HCT116 (cell line): ENCODE results near the gene EXD3. TPM values are rescaled to one million over a fixed set of nuclear protein-coding genes. Genes with fewer than 3 reads are reported as not detected.

ENCODE experiments used
- ATAC-seq: fragments of 200-7000 bp; cut with Tn5 transposase; 2 replicates; pipeline ENCODE4 v1.9.1; 2020; ENCODE audit warnings: mild to moderate bottlenecking, moderate library complexity
- BruUV-seq: library from RNA; stranded (reverse); fragments of 400-500 nt; replicated peaks from 2 replicates; lab custom pipeline; 2021; lab: Mats Ljungman, UMichigan
- CTCF ChIA-PET: fragments of 300-600 bp; sonication (Branson Sonifier 250); formaldehyde crosslinking; loops from one replicate; lab custom pipeline; 2021; ENCODE audit warnings: antibody characterized with exemption; lab: Charles Lee
- POLR2A ChIA-PET: fragments of 300-600, 350-600 bp; sonication (Branson Sonifier 250); formaldehyde crosslinking; loops from one replicate; lab custom pipeline; 2021; ENCODE audit warnings: antibody characterized with exemption; lab: Charles Lee
- RAD21 ChIA-PET, 2 experiments: fragments of 300-600 bp; sonication (Branson Sonifier 250); formaldehyde crosslinking; loops; one replicate each; lab custom pipeline; 2023; ENCODE audit warnings: low total read pairs in 2 of 2; ENCODE audit not compliant: uncharacterized antibody in 2 of 2, unreplicated experiment in 2 of 2, low non-redundant PET in 1 of 2; lab: Charles Lee
- DNase-seq: peaks from one replicate; pipeline ENCODE4 v3.0.0-alpha.2; 2010; ENCODE audit warnings: low read depth, low spot score
- H2AFZ ChIP-seq: fragments of 200-600 bp; shearing (Covaris generic), sonication (generic); 2 replicates; pipeline ENCODE4 v1.6.1; 2017; ENCODE audit warnings: low read depth, mixed run types, mixed read lengths, antibody characterized with exemption, low read length; ENCODE audit not compliant: poor library complexity, severe bottlenecking
- H3K27ac ChIP-seq: 2 replicates; pipeline ENCODE4 v1.5.1; 2012; ENCODE audit warnings: low read depth, low read length
- H3K27me3 ChIP-seq: fragments of 200-600 bp; sonication (generic); 2 replicates; pipeline ENCODE4 v1.6.1; 2016; ENCODE audit warnings: mixed run types, low read length, mixed read lengths; ENCODE audit not compliant: insufficient read depth
- H3K36me3 ChIP-seq, 2 experiments: fragments of 200-500 bp in 1 of 2; fragments of 200-600 bp in 1 of 2; sonication (Bioruptor generic) in 1 of 2; sonication (generic) in 1 of 2; 2 replicates each; pipeline versions ENCODE4 v1.5.1 to v1.6.1; 2014 to 2016; ENCODE audit warnings: low read length in 2 of 2, inconsistent platforms in 1 of 2, mixed read lengths in 1 of 2, mixed run types in 1 of 2; ENCODE audit not compliant: insufficient read depth in 2 of 2, control insufficient read depth in 1 of 2
- H3K4me1 ChIP-seq, 2 experiments: fragments of 200-600 bp in 1 of 2; sonication (generic) in 1 of 2; 2 replicates each; pipeline versions ENCODE4 v1.5.1 to v1.6.1; 2012 to 2017; ENCODE audit warnings: low read length in 2 of 2, inconsistent platforms in 1 of 2, mild to moderate bottlenecking in 1 of 2, mixed read lengths in 1 of 2, mixed run types in 1 of 2, moderate library complexity in 1 of 2; ENCODE audit not compliant: insufficient read depth in 2 of 2, control insufficient read depth in 1 of 2
- H3K4me2 ChIP-seq: fragments of 200-600 bp; sonication (generic); 2 replicates; pipeline ENCODE4 v1.6.1; 2017; ENCODE audit warnings: mixed run types, low read length, mixed read lengths
- H3K4me3 ChIP-seq, 2 experiments: fragments of 200-600 bp in 1 of 2; sonication (generic) in 1 of 2; replicated peaks in 1 of 2; 2 replicates each; pipeline ENCODE4 v1.5.1; 2011 to 2016; ENCODE audit warnings: low read length in 2 of 2, control low read depth in 1 of 2, low read depth in 1 of 2, mild to moderate bottlenecking in 1 of 2, mixed read lengths in 1 of 2, mixed run types in 1 of 2
- H3K79me2 ChIP-seq: fragments of 200-600 bp; sonication (generic); 2 replicates; pipeline ENCODE4 v1.6.1; 2017; ENCODE audit warnings: mild to moderate bottlenecking, mixed run types, low read length, moderate library complexity, mixed read lengths; ENCODE audit not compliant: insufficient read depth
- H3K9ac ChIP-seq: fragments of 200-600 bp; sonication (generic); 2 replicates; pipeline ENCODE4 v1.6.1; 2016; ENCODE audit warnings: low read length, mixed read lengths
- H3K9me2 ChIP-seq: fragments of 200-600 bp; sonication (generic), shearing (Covaris generic); 2 replicates; pipeline ENCODE4 v1.6.1; 2017; ENCODE audit warnings: mixed run types, mild to moderate bottlenecking, moderate library complexity; ENCODE audit not compliant: insufficient read depth
- H3K9me3 ChIP-seq, 2 experiments: fragments of 200-500 bp in 1 of 2; fragments of 200-600 bp in 1 of 2; sonication (Bioruptor generic) in 1 of 2; sonication (generic) in 1 of 2; 2 replicates each; pipeline ENCODE4 v1.6.1; 2014 to 2017; ENCODE audit warnings: low read length in 2 of 2, mixed read lengths in 2 of 2, inconsistent platforms in 1 of 2, low read depth in 1 of 2, mild to moderate bottlenecking in 1 of 2, mixed run types in 1 of 2, moderate library complexity in 1 of 2; ENCODE audit not compliant: control insufficient read depth in 1 of 2, insufficient read depth in 1 of 2
- H4K20me1 ChIP-seq: fragments of 200-600 bp; sonication (generic), shearing (Covaris generic); 2 replicates; pipeline ENCODE4 v1.6.1; 2017; ENCODE audit warnings: mixed run types, mild to moderate bottlenecking, moderate library complexity; ENCODE audit not compliant: insufficient read depth
- CBX3 ChIP-seq: IDR thresholded peaks from 2 replicates; pipeline ENCODE4 v1.6.1; 2012; ENCODE audit warnings: low read depth
- EGR1 ChIP-seq: IDR thresholded peaks from 2 replicates; pipeline ENCODE4 v1.6.1; 2012; ENCODE audit warnings: low read depth
- ELF1 ChIP-seq: IDR thresholded peaks from 2 replicates; pipeline ENCODE4 v1.6.1; 2012; ENCODE audit warnings: low read depth, borderline replicate concordance
- EZH2 ChIP-seq: fragments of 200-600 bp; sonication (generic); IDR thresholded peaks from 2 replicates; pipeline ENCODE4 v1.6.1; 2017; ENCODE audit warnings: antibody characterized with exemption, mixed run types
- EZH2phosphoT487 ChIP-seq: fragments of 200-600 bp; IDR thresholded peaks from 2 replicates; pipeline ENCODE4 v1.6.1; 2018; ENCODE audit warnings: antibody characterized with exemption, borderline replicate concordance
- JUND ChIP-seq: IDR thresholded peaks from 2 replicates; pipeline ENCODE4 v1.6.1; 2012
- POLR2A ChIP-seq: IDR thresholded peaks from 2 replicates; pipeline ENCODE4 v1.7.0; 2011; ENCODE audit warnings: borderline replicate concordance; ENCODE audit not compliant: insufficient read depth, insufficient read length; ENCODE audit errors: extremely low read depth
- POLR2AphosphoS5 ChIP-seq: IDR thresholded peaks from 2 replicates; pipeline ENCODE4 v1.6.1; 2011; ENCODE audit warnings: mild to moderate bottlenecking, low read depth, low read length, moderate library complexity
- RAD21 ChIP-seq: IDR thresholded peaks from 2 replicates; pipeline ENCODE4 v1.6.1; 2012; ENCODE audit warnings: low read depth, mild to moderate bottlenecking
- SIN3A ChIP-seq: IDR thresholded peaks from 2 replicates; pipeline ENCODE4 v1.6.1; 2012; ENCODE audit warnings: low read depth
- SP1 ChIP-seq: IDR thresholded peaks from 2 replicates; pipeline ENCODE4 v1.6.1; 2012; ENCODE audit warnings: low read depth
- TCF7L2 ChIP-seq: IDR thresholded peaks from 2 replicates; pipeline ENCODE4 v1.7.0; 2011; ENCODE audit warnings: borderline replicate concordance, inconsistent platforms; ENCODE audit not compliant: insufficient read depth, insufficient read length; ENCODE audit errors: extremely low read depth
- YY1 ChIP-seq: IDR thresholded peaks from 2 replicates; pipeline ENCODE4 v1.6.1; 2011; ENCODE audit warnings: low read length, low read depth, moderate library complexity, mild to moderate bottlenecking; ENCODE audit not compliant: insufficient replicate concordance; ENCODE audit errors: extremely low read depth
- ZFX ChIP-seq: fragments of 450-650 bp; IDR thresholded peaks from 2 replicates; pipeline ENCODE4 v1.6.1; 2017
- ZNF274 ChIP-seq: fragments of 200-500 bp; sonication (Bioruptor generic); IDR thresholded peaks from 2 replicates; pipeline ENCODE4 v1.6.1; 2014; ENCODE audit warnings: mild to moderate bottlenecking, low read depth, low read length, inconsistent platforms
- intact Hi-C: fragments of 100-400 bp; cut with micrococcal nuclease; formaldehyde crosslinking; loops from 2 replicates; pipeline ENCODE4 v1.10.0; 2022
- total RNA-seq: library from RNA; stranded (reverse); gene quantifications from one replicate; pipeline ENCODE4 v1.2.1, GENCODE V29; 2021; ENCODE audit not compliant: unreplicated experiment
- TF ChIP-seq, protein P1 (sequence below): IDR thresholded peaks from 2 replicates; pipeline ENCODE4 v1.6.1; 2012
- TF ChIP-seq, protein P2 (sequence below), 3 experiments: fragments of 200-600 bp in 1 of 3; sonication (generic) in 1 of 3; IDR thresholded peaks in 2 of 3; conservative IDR thresholded peaks in 1 of 3; 2 replicates each; pipeline ENCODE4 v1.5.1; 2012 to 2017; ENCODE audit warnings: low read depth in 2 of 3, low read length in 2 of 3, antibody characterized with exemption in 1 of 3, borderline replicate concordance in 1 of 3, control low read depth in 1 of 3, mild to moderate bottlenecking in 1 of 3, mixed read lengths in 1 of 3, mixed run types in 1 of 3, moderate library complexity in 1 of 3; ENCODE audit not compliant: insufficient read depth in 1 of 3
- TF ChIP-seq, protein P3 (sequence below): IDR thresholded peaks from 2 replicates; pipeline ENCODE4 v1.6.1; 2012
- TF ChIP-seq, protein P4 (sequence below): IDR thresholded peaks from 2 replicates; pipeline ENCODE4 v1.6.1; 2012; ENCODE audit warnings: low read depth

EXD3 gene
- total RNA-seq, 1 experiment from 2014 or later: 25.4 TPM

DNA sequence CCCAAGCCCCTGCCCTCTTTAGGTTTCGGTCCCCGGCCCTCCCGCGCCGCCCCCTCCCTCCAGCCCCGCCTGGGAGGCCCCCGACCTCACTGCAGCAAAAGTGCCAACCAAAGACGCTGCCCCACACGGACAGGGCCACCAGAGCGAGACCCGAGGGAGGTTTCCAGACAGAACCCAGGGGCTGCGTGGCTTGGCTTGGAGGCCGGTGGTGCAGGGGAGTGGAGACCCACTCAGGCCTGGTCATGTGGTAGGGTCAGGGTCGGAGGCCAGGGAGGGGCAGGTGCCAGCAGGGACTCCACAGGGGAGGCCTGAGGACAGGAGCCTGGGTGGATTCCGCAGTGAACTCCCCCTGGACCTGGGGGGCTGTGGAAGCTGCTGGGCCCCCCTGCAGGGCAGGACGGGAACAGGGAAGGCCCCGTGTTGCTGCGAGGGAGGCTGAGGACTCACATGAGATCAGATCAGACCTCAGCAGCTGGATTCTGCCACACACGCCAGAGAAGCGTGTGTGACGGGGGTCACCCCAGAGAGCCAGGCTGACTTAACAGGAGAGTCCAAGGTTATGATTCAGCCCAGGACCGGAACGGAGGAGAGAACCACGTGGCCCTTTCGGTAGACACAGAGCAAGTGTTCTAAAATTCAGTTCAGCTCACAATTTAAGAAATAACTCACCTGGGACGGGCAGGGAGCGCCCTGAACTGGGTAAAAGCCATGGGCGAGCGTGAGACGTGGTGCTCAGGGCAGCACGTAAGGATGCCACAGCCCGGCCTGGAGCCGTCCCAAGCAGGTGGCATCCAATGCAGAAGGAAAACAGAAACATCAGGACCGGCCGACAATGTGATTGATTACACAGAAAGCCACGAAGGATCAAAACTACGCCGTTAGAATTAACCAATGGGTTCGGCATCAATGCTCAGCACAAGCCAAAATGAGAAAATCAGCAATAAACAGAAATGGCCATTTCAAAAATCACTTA, 38.9 kb downstream of the EXD3 start:
- Histone ChIP-seq H3K4me3 (no peak overlapping the region), H3K36me3 (no peaks in the 10 kb centered on the region; a peak in 1 of 4 replicates), H3K9me2 (no peaks in the 10 kb centered on the region), H3K9ac (no peak overlapping the region), H4K20me1 (no peaks in the 10 kb centered on the region)
- POLR2A ChIA-PET: no interaction called here
- RAD21 ChIA-PET: no interaction called here
- no peak for DNase-seq
- intact Hi-C loops: no loop called here
- no TSS peak for BruUV-seq
- TF ChIP-seq, protein P1, sequence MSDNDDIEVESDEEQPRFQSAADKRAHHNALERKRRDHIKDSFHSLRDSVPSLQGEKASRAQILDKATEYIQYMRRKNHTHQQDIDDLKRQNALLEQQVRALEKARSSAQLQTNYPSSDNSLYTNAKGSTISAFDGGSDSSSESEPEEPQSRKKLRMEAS: no peak
- TF ChIP-seq ELF1: no peak
- TF ChIP-seq POLR2A: no peak
- no peak for TF ChIP-seq JUND
- no peak for TF ChIP-seq SIN3A
- TF ChIP-seq RAD21: no peak
- TF ChIP-seq, protein P2, sequence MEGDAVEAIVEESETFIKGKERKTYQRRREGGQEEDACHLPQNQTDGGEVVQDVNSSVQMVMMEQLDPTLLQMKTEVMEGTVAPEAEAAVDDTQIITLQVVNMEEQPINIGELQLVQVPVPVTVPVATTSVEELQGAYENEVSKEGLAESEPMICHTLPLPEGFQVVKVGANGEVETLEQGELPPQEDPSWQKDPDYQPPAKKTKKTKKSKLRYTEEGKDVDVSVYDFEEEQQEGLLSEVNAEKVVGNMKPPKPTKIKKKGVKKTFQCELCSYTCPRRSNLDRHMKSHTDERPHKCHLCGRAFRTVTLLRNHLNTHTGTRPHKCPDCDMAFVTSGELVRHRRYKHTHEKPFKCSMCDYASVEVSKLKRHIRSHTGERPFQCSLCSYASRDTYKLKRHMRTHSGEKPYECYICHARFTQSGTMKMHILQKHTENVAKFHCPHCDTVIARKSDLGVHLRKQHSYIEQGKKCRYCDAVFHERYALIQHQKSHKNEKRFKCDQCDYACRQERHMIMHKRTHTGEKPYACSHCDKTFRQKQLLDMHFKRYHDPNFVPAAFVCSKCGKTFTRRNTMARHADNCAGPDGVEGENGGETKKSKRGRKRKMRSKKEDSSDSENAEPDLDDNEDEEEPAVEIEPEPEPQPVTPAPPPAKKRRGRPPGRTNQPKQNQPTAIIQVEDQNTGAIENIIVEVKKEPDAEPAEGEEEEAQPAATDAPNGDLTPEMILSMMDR (IDR thresholded peaks at IDR 0.05 in 2 of 3, conservative IDR thresholded peaks at IDR 0.05 in 1 of 3; ENCODE audit: borderline replicate concordance in 1 of 3, insufficient read depth in 1 of 3, low read depth in 2 of 3, low read length in 2 of 3): no peak
- TF ChIP-seq YY1: no peak
- no peak for TF ChIP-seq ZNF274
- TF ChIP-seq SP1: no peak
- TF ChIP-seq, protein P3, sequence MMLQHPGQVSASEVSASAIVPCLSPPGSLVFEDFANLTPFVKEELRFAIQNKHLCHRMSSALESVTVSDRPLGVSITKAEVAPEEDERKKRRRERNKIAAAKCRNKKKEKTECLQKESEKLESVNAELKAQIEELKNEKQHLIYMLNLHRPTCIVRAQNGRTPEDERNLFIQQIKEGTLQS: no peak
- no peak for TF ChIP-seq CBX3
- no peak for TF ChIP-seq EZH2
- no peak for TF ChIP-seq TCF7L2
- TF ChIP-seq EZH2phosphoT487: no peak
- TF ChIP-seq ZFX: no peak
- TF ChIP-seq EGR1: no peak
- no peak for TF ChIP-seq POLR2AphosphoS5
- TF ChIP-seq, protein P4, sequence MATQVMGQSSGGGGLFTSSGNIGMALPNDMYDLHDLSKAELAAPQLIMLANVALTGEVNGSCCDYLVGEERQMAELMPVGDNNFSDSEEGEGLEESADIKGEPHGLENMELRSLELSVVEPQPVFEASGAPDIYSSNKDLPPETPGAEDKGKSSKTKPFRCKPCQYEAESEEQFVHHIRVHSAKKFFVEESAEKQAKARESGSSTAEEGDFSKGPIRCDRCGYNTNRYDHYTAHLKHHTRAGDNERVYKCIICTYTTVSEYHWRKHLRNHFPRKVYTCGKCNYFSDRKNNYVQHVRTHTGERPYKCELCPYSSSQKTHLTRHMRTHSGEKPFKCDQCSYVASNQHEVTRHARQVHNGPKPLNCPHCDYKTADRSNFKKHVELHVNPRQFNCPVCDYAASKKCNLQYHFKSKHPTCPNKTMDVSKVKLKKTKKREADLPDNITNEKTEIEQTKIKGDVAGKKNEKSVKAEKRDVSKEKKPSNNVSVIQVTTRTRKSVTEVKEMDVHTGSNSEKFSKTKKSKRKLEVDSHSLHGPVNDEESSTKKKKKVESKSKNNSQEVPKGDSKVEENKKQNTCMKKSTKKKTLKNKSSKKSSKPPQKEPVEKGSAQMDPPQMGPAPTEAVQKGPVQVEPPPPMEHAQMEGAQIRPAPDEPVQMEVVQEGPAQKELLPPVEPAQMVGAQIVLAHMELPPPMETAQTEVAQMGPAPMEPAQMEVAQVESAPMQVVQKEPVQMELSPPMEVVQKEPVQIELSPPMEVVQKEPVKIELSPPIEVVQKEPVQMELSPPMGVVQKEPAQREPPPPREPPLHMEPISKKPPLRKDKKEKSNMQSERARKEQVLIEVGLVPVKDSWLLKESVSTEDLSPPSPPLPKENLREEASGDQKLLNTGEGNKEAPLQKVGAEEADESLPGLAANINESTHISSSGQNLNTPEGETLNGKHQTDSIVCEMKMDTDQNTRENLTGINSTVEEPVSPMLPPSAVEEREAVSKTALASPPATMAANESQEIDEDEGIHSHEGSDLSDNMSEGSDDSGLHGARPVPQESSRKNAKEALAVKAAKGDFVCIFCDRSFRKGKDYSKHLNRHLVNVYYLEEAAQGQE: no peak
- TF ChIP-seq, all 23 proteins: peak for 0
- no peak overlapping the region for H3K27ac ChIP-seq
- no peak for ATAC-seq
- H3K4me1 ChIP-seq: no peaks in the 10 kb centered on the region
- no peaks in the 10 kb centered on the region for H3K27me3 ChIP-seq
- CTCF ChIA-PET: no interaction called here
- H3K4me2 ChIP-seq: no peak overlapping the region
- H3K9me3 ChIP-seq: no peaks in the 10 kb centered on the region
- no peak overlapping the region for H2AFZ ChIP-seq
- no peaks in the 10 kb centered on the region for H3K79me2 ChIP-seq
